ENCODE results near the gene SCGB2A2.

Gene SCGB2A2

GRCh38 chr11:62307950-62308349, 38.0 kb downstream of the SCGB2A2 start:
- DNase-seq: no peak

DNA sequence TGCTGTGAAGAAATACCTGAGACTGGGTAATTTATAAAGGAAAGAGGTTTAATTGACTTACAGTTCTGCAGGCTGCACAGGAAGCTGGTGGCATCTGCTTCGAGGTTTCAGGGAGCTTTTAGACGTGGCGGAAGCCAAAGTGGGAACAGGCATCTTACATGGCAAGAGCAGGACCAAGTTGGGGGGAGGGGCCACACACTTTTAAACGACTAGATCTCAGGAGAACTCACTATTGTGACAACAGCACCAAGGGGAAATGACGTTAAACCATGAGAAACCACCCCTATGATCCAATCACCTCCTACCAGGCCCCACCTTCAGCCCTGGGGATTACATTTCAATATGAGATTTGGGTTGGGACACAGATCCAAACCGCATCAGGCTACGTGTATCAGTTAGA, 40.0 kb downstream of the SCGB2A2 start:
- DNase-seq: no peak

- no peak for DNase-seq
These were observed 45.5 kb downstream of the SCGB2A2 start for GRCh38 chr11:62315431-62315830.

GRCh38 chr11:62322524-62322923, 52.6 kb downstream of the SCGB2A2 start:
- no peak for DNase-seq
